NCI-H446 (cell line): ENCODE results near the gene SPNS1.

ENCODE experiments used
- DNase-seq, 2 experiments: peaks; one replicate each; lab custom pipeline; 2025; lab: John Stamatoyannopoulos, UW

Gene SPNS1

GRCh38 chr16:29028457-29029167 lies 54.0 kb downstream of the SPNS1 start:
- DNase-seq = no peak

DNA sequence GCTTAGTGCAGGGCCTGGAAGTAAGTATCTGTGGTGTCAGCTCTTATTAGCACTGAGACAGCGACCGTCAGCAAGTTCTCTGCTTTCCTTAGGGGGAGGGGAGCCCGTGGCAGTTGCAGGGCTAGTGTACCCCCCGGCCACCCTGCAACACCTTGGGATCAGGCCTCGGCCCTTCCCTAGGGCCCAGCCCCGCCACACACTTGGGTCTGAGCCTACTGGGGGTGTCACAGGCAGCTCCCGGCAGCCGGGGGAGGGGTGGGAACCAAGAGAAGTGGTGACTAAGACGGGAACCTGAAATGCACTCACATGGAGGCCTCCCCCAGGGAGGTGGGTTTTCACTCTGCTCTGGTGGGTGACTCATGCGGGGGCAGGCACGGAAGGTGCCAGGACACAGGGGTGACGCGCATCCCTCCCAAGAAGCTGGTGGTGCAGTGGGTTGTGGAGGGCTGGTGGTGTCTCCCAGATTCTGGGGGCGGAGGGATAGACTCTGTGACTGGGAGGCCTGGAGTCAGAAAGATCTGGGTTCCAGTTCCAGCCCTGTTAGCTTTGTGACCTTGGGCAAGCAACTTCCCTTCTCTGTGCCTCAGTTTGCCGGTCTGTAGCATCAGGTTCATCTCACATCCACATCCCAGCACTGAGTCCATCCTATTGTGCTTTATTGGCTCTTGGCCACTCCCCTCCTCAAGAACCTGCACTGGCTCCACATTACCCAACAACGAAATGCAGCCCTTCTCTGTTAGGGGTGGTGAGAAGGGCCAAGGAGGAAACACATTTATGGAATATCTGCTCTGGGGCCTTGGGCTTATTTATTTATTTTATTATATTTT lies 54.8 kb downstream of the SPNS1 start:
- DNase-seq = no peak

DNA sequence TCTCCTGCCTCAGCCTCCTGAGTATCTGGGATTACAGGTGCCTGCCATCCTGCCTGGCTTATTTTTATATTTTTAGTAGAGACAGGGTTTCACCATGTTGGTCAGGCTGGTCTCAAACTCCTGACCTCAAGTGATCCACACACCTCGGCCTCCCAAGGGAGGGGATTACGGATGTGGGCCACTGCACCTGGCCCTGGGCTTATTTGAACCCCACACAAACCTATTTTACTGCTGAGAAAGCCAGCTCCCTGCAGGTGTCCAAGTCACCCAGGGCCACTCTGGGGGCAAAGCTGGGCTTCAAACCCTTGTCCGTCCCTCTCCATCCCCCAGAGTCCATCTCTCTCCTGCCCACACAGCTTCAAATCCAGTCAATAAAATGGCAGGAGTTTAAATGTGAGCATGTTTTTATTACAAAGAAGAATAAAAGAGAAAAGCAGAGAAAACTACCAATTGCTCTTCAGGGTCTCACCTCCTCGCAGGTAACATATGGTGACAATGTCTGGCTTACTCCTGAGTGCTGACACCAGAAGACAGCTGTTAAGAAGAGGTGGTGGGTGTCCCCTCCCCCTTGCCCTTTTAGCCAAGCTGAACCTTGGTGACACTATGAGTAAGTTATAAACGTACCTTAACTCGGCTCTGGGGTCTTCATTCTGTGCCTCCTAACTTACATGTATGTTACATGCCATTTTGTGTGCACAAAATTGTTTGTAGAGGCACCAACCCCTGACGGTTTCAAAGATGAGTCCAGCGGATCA lies 55.7 kb downstream of the SPNS1 start:
- DNase-seq = no peak
